Tibial nerve (tissue), 4 donors: ENCODE results near the gene KDM4C. TPM values are rescaled to one million over a fixed set of nuclear protein-coding genes. Genes with fewer than 3 reads are reported as not detected.

ENCODE experiments used
- DNase-seq, 2 donors: peaks; one replicate each; pipeline ENCODE4 v3.0.0-alpha.2; 2019; ENCODE audit warnings: low spot score in 2 of 2
- H3K27ac ChIP-seq, 4 donors: fragments of 200-600 bp; sonication (generic) in 3 of 4; one replicate each; pipeline ENCODE4 v1.5.1; 2017 to 2019; ENCODE audit warnings: mild to moderate bottlenecking in 1 of 4
- H3K27me3 ChIP-seq, 2 donors: fragments of 200-600 bp; sonication (generic) in 1 of 2; one replicate each; pipeline versions ENCODE4 v1.5.1 to v1.6.0; 2017 to 2019
- H3K36me3 ChIP-seq, 3 donors: fragments of 200-600 bp; sonication (generic); one replicate each; pipeline ENCODE4 v1.5.1; 2018 to 2019
- H3K4me1 ChIP-seq, 4 donors: fragments of 200-600 bp; sonication (generic) in 3 of 4; one replicate each; pipeline ENCODE4 v1.5.1; 2017 to 2019
- H3K4me3 ChIP-seq, 4 donors: fragments of 200-600 bp; sonication (generic) in 3 of 4; one replicate each; pipeline ENCODE4 v1.5.1; 2017 to 2019; ENCODE audit warnings: mild to moderate bottlenecking in 1 of 4, moderate library complexity in 1 of 4
- H3K9me3 ChIP-seq, 4 donors: fragments of 200-600 bp; sonication (generic) in 3 of 4; one replicate each; pipeline ENCODE4 v1.5.1; 2017 to 2019
- EP300 ChIP-seq, 2 donors: sonication (generic); formaldehyde crosslinking; IDR thresholded peaks; one replicate each; pipeline ENCODE4 v1.6.1; 2017; ENCODE audit warnings: antibody characterized with exemption in 2 of 2, mild to moderate bottlenecking in 1 of 2
- POLR2A ChIP-seq, 2 donors: fragments of 450-650 bp; IDR thresholded peaks; one replicate each; pipeline ENCODE4 v1.6.1; 2017; ENCODE audit warnings: antibody characterized with exemption in 2 of 2, mild to moderate bottlenecking in 2 of 2, moderate library complexity in 2 of 2
- WGBS, 2 donors: methylation state at CpG; one replicate each; pipeline ENCODE4 v1.1.5; 2018; 5-methylcytosine and 5-hydroxymethylcytosine counted together
- total RNA-seq, 4 donors: library from RNA; depleted of rRNA; stranded (reverse); fragments of >200 nt; gene quantifications; one replicate each; pipeline ENCODE4 v1.1.0, GENCODE V29; 2016
- TF ChIP-seq, protein P1 (sequence below), 5 experiments: fragments of 200-600 bp in 3 of 5; fragments of 450-650 bp in 2 of 5; sonication (generic) in 3 of 5; IDR thresholded peaks; one replicate each; pipeline ENCODE4 v1.5.1; 2016 to 2019; ENCODE audit warnings: antibody characterized with exemption in 5 of 5, mild to moderate bottlenecking in 3 of 5, moderate library complexity in 2 of 5

KDM4C gene
- total RNA-seq, 4 donors from 2014 or later, result 27.8 to 47.7 (median 38.1) TPM

DNA sequence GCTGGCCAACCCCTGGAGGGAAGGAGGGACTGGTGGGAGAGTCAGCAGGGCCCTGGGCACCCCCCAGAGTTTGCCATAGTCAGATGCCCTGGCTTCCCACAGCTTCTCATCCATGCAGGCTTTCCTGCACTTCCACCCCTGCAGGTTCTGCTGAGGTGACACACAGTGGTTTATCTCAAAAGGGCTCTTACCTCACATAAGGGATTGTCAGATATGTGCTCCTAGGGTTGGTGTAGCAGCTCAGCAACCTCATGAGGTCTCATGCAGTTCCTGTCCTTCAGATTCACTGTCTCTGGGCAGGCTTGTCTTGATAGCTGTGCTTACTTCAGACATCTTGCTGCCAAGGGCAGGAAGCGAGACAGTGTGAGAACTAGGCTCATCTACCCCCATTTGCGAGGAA lies 143.4 kb downstream of the KDM4C start:
- Histone ChIP-seq H3K27me3 (no peaks in the 10 kb centered on the region), H3K9me3 (no peaks in the 10 kb centered on the region), H3K4me1 (peaks cover 0 to 31% (median 4%) of the 10 kb centered on the region in 4 donors), H3K4me3 (no peak overlapping the region), H3K27ac (no peak overlapping the region), H3K36me3 (peaks cover 0 to 5% (median 0%) of the 10 kb centered on the region in 3 donors)
- WGBS, 2 donors, result 90 to 95% methylated on average over 2 of the region's 2 CpGs
- no peak for DNase-seq
- TF ChIP-seq EP300 (IDR thresholded peaks at IDR 0.05) (no peak), POLR2A (IDR thresholded peaks at IDR 0.05) (no peak)
- TF ChIP-seq, protein P1, sequence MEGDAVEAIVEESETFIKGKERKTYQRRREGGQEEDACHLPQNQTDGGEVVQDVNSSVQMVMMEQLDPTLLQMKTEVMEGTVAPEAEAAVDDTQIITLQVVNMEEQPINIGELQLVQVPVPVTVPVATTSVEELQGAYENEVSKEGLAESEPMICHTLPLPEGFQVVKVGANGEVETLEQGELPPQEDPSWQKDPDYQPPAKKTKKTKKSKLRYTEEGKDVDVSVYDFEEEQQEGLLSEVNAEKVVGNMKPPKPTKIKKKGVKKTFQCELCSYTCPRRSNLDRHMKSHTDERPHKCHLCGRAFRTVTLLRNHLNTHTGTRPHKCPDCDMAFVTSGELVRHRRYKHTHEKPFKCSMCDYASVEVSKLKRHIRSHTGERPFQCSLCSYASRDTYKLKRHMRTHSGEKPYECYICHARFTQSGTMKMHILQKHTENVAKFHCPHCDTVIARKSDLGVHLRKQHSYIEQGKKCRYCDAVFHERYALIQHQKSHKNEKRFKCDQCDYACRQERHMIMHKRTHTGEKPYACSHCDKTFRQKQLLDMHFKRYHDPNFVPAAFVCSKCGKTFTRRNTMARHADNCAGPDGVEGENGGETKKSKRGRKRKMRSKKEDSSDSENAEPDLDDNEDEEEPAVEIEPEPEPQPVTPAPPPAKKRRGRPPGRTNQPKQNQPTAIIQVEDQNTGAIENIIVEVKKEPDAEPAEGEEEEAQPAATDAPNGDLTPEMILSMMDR (IDR thresholded peaks at IDR 0.05), result no peak

DNA sequence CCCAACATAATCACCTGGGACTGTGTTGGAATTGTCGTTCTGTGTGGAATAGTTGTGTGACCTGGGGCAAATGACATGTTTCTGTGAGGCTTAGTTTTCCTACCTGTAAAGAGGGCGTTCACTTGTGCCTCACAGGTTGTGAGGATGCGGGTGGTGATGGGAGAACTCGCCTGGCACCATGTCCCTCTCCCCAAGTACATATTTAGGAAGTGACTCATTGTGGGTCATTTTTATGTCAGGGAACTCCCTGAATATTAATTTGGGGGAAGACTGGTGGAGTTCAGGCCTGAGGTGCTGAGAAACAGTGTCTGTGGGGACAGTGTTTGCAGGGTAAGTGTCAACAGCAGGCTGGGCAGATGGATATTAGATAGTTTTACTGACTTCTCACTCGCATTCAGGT lies 144.7 kb downstream of the KDM4C start:
- Histone ChIP-seq H3K27me3 (no peaks in the 10 kb centered on the region), H3K4me3 (no peak overlapping the region), H3K9me3 (no peaks in the 10 kb centered on the region), H3K36me3 (peaks cover 0 to 5% (median 0%) of the 10 kb centered on the region in 3 donors), H3K27ac (no peak overlapping the region), H3K4me1 (peaks cover 0 to 20% (median 4%) of the 10 kb centered on the region in 4 donors)
- TF ChIP-seq EP300 (IDR thresholded peaks at IDR 0.05) (no peak), POLR2A (IDR thresholded peaks at IDR 0.05) (no peak)
- TF ChIP-seq, protein P1 (IDR thresholded peaks at IDR 0.05), result no peak
- WGBS, 2 donors, result 74 to 89% methylated on average over 5 of the region's 5 CpGs
- no peak for DNase-seq

DNA sequence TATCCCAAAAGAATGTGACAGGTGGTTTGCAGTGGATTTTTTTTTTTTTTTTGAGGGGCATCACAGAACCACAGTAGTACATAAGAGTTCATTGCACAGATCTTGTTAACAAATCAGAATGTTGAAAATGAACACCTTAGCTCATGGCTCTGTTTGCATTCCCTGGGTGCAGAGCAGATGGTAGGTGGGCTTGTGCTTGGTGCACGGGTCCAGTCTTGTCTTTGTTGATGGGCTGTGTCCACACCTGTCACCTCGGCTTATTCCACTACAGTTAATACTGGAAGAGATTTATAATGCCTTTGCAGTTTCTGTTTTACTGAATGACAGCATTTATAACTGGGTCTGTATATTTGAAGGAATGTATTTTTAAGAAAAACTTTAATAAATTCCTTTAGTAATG lies 146.6 kb downstream of the KDM4C start:
- peaks cover 0 to 11% (median 0%) of the 10 kb centered on the region in 4 donors for H3K4me1 ChIP-seq
- H3K27me3 ChIP-seq, result no peaks in the 10 kb centered on the region
- peaks cover 0 to 5% (median 0%) of the 10 kb centered on the region in 3 donors for H3K36me3 ChIP-seq
- H3K9me3 ChIP-seq, result no peaks in the 10 kb centered on the region
- no peak overlapping the region for H3K4me3 ChIP-seq
- 84 to 92% methylated on average over 2 of the region's 2 CpGs for WGBS, 2 donors
- no peak for DNase-seq
- H3K27ac ChIP-seq, result no peak overlapping the region
- TF ChIP-seq EP300 (IDR thresholded peaks at IDR 0.05) (no peak), POLR2A (IDR thresholded peaks at IDR 0.05) (no peak)
- TF ChIP-seq, protein P1 (IDR thresholded peaks at IDR 0.05), result no peak

DNA sequence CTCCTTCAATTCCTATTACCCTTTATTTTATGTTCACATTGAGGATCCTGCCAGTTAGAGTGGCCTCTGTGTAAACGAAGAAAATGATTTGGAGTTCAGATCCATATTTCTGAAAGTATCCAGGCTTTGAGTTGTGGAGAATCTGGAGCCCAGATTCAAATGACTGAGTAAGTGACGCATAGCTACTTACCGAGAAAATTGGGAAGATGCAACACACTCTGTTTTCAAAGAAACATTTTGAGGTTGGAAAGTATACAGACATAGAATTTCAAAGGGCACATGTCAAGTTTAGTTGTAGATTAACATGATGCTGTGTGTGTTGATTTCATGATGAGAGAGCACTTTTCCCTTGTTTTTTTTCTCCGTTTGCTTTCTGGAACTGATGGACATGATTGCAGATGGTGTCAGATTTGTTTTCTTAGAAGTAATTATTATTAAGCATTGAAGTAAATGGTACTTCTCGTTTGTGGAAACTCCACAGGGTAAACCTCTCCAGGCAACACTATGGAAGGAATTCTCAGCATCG lies 148.1 kb downstream of the KDM4C start:
- no peak overlapping the region for H3K4me3 ChIP-seq
- WGBS, 2 donors, result 85 to 89% methylated on average over 6 of the region's 6 CpGs
- TF ChIP-seq EP300 (IDR thresholded peaks at IDR 0.05), result no peak
- TF ChIP-seq, protein P1 (IDR thresholded peaks at IDR 0.05), result no peak
- H3K36me3 ChIP-seq, result no peaks in the 10 kb centered on the region
- peaks cover 0 to 11% (median 0%) of the 10 kb centered on the region in 4 donors for H3K4me1 ChIP-seq
- no peaks in the 10 kb centered on the region for H3K9me3 ChIP-seq
- DNase-seq, result no peak
- H3K27me3 ChIP-seq, result no peaks in the 10 kb centered on the region
- no peak overlapping the region for H3K27ac ChIP-seq

DNA sequence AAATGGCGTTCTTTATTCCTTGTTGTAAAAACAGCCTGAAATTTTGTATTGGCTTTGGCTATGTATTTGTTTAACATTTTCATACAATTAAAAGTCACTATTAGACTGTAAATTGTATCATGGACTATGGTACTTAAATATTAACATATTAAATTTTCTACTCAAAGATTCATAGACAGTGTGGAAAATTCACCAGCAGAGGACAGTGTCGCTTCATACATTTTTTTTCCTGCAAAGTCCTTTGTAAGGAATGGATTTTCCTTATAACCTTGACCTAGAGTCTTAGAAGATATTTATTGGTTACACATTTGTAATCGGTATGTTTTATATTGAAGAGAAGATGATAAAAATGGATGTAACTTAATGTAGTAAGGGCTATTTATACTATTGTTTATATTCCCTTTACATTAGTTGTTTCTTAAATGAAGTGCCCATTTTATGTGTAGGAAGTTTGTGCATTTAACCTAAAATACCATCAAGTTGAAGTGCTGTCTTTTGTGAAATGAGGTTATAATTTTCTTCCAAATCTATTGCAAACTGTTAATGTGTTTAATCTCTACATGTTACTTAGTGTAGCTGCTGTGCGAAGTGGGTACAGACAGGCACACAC lies 150.1 kb downstream of the KDM4C start:
- TF ChIP-seq, protein P1 (IDR thresholded peaks at IDR 0.05), result peak in 4 of 5 experiments; percentile 21 to 35 (median 24)
- TF ChIP-seq EP300 (IDR thresholded peaks at IDR 0.05), result no peak
- H3K27ac ChIP-seq, result no peak overlapping the region
- H3K36me3 ChIP-seq, result no peaks in the 10 kb centered on the region
- DNase-seq, result no peak
- peaks cover 0 to 17% (median 0%) of the 10 kb centered on the region in 4 donors for H3K4me1 ChIP-seq
- H3K27me3 ChIP-seq, result no peaks in the 10 kb centered on the region
- 70 to 75% methylated on average over 4 of the region's 4 CpGs for WGBS, 2 donors
- H3K9me3 ChIP-seq, result no peaks in the 10 kb centered on the region
- H3K4me3 ChIP-seq, result no peak overlapping the region
